Lower leg skin (tissue), 3 donors: ENCODE results near the gene C17orf113.

Source experiments
- CTCF ChIP-seq, 3 donors: fragments of 450-650 bp; IDR thresholded peaks; one replicate each; pipeline ENCODE4 v1.5.1; 2016; ENCODE audit warnings: antibody characterized with exemption in 3 of 3, mild to moderate bottlenecking in 3 of 3, moderate library complexity in 2 of 3
- POLR2A ChIP-seq, 2 donors: fragments of 450-650 bp; IDR thresholded peaks; one replicate each; pipeline ENCODE4 v1.6.1; 2016 to 2017; ENCODE audit warnings: antibody characterized with exemption in 2 of 2, mild to moderate bottlenecking in 1 of 2, moderate library complexity in 1 of 2

GRCh38 chr17:42005166-42005565 is 45.2 kb downstream of the C17orf113 start:
- no peak for TF ChIP-seq CTCF (IDR thresholded peaks at IDR 0.05)
- TF ChIP-seq POLR2A (IDR thresholded peaks at IDR 0.05): no peak
